CD4-positive, alpha-beta T cell treated with Interleukin-4 for 1 hour (primary cell): ENCODE results near the gene TMEM218.

Experiments used
- DNase-seq, 2 donors: peaks; one replicate each; pipeline ENCODE4 v3.0.0-alpha.2; 2020 to 2022

The TMEM218 gene

DNA sequence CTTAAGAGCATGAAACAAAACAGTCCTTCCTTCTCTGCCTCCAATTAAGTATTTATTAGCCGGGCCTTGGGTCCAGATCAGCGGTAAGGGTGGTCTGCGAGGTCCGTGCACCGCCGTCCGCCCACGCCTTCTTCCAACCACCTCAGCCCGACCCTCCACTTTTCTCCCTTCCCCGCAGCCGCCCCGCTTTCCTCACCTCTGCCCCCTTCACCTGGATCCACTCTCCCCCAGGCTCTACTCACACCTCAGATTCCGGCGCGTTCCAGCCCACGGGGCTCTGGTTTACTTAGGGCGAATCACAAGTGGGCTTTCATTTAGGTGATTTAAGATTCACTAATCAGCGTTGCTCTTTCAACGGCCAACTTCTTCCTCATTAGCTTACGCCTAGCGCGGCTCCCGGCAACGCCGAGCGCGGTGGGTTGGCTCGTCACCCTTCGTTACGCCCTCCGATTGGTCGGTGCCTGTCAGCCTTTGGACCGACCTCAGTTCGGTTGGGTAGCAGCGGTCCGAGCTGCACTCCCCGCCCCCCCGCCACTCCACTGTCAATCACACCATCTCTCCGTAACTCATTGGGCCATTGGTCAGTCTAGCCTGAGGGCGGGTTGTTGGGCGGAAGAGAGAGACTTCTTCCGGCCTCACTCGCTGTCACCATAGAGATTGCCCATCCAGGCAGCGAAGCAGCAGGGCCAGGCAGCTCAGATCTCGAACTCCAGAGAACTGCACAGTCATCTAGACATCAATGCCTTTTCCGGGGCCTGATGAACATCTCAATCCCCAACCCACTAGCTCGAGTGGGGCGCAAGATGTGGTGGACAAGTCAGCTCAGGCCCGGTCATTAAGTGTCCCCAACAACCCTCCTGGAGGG is at the start of gene TMEM218:
Gene TMEM218, minus strand, starts transcription at position 284 of the 865 bp plus-strand sequence. CDS start 9,385 bp downstream, outside the sequence.
- peak; percentile 99 for DNase-seq

DNA sequence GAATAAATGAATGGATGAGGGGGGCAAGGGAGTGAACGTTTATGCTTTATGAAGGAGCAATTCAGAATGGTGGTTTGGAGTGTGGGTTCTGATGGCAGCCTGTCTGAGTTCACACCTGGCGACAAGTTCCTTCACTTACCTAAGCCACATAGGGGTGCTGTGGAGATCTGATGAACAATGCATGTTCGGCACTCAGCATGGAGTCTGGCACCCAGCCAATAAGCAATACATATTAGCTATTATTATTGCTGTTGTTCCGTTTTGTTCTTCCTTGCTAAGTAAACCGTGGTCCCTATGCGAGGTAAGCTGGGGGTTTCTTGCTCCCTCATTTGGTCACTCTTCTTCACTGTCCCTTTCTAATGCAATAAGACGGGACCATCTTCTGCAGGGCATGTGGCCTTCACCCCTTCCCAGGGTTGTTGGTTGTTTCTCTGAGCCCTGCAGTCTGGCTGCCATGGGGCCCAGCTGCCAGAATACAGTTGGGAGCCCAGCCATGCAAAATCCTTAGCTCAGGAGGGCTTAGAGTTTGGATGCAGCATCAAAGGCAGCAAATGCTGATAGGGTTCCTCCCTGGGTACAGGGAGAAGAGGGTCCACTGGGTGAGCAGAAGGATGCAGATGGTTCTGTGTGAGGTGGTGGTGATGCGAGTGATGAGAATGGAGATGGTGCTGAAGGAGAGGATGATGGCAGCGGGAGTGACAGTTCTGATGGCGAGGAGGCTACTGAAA is 46.7 kb upstream of the TMEM218 start:
- DNase-seq, result no peak

DNA sequence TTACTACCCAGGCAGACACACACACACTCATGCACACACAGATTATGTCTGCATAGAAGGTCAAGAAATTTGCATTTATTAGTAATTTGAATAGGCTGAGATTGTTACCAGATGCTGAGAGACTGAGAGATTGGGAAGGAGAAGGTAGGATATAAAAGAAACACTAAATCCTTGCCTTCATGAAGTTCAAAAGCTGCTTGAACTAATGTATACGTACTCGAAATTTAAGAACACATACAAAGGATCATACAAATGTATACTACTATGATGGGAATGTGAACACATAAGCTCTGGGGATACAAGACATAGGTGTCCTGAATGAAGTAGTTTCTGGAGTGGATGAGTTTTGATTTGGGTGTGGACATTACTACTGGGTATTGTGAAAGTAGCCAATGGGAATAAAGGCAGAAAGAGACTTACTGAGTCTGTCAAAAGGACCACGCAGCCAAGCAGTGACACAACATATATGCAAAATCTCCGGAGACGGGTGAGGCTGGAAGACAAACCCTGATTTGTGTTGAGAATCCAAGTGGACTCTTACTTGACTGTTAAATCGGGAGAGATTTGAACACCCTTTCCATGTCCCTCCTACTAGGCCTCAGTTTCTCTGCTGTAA is 45.8 kb upstream of the TMEM218 start:
- no peak for DNase-seq

DNA sequence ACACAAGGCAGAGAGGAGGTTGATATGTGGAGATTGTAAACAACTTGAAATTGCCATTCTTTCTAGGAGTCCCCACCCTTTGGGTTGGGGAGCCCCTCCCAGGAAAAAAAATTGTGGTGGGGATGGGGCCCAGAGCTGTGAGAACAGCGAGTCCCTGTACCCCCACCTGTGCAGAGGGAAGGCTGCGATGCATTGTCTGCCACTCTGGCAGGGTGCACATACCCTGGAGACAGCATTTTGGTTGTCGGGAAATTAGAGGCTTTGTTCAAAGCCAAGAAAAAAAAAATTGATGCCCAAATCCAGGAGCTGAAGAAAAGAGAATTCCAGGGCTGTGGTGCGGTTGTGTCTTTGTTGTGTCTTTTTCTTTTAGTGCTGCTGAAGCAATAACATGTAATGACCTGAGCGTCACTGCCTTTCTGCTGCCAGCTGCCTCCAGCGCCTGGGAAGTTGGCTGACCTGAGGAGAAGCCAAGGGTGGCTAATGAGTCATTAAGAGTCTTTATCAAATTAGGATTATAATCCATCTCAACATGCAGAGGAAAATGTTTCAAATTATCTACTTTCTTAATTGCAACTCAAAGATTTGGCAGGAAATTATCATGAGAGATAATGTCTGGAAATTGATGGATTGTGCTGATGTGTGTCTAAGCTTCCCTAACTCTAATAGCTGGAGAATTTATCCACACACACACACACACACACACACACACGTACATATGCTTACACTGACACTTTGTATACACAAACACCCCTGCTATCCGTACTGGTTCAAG is 45.1 kb upstream of the TMEM218 start:
- no peak for DNase-seq

DNA sequence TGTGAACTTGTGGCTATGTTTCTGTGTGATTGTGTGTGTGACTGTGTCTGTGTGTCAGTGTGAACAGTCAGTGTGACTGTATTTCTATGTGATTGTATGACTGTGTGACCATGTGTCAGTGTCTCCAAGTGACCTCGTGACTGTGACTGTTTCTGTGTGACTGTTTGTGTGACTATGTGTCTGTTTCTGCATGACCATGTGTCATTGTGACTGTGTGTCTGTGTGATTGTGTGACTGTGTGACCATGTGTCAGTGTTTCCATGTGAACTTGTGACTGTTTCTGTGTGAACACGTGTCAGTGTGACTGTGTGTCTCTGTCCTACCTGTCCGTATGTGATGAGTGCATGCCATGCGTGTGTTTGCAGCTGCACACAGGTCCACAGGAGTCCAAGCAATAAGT is 44.3 kb upstream of the TMEM218 start:
- no peak for DNase-seq

DNA sequence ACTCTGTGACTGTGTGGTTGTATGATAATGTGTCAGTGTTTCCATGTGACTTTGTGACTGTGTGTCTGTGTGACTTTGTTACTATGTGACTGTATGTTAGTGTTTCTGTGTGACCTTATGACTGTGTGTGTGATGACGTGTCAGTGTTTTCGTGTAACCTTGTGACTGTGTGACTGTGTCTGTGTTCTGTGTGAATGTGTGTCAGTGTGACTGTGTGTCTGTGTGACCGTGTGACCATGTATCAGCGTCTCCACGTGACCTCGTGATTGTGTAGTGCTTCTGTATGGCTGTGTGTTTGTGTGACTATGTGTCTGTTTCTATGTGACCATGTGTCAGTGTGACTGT is 43.6 kb upstream of the TMEM218 start:
- DNase-seq, result no peak

DNA sequence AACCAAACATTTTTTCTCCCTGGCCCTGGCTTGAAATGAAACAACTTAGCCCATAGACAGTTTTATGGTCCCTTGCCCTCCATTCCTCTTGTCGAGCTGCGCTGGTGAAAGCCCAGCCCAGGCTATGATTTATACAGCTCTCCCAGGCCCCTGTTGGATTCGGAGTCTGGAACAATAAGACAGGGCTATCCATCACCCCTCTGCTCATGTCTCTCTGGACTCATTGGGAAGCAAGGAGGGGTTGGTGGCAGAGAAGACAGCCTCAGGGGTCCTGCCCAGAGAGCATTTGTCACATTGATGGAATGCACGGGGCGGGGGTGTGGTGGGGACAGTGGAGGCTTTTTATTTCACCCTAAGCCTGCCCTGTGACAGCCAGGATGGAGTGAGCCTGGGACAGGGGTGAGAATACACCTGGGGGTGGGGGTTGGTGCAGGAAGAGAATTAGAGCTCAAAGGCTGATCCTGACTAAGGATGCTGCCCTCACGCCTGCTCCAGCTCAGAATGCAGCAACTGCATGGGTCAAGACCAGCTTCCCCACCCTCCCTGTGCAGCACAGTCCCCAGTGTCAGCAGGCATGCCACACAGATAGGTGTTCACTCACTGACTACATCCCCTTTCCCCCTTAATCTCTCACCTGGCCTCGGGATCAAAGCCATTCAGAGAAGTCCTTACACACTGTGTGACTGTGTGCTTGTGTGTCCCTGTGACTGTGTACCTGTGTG is 43.1 kb upstream of the TMEM218 start:
- no peak for DNase-seq

DNA sequence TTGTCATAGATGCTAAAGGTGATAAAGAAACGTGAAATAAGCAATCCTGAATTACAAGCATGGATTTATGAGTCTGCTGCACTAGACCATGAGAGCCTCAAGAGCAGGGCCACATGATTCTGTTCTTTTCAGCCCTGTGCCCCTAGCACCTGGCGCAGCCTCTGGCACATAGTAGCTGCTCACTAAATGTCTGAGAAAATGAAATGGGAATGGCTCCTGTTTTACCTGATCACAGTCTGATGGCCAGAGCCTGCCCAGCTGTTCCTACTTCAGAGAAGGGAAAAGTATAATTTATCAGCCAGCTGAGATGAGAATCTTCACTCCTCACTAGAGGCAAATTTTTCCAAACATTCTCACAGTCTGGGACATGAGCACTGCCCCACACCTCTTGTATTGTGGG is 42.4 kb upstream of the TMEM218 start:
- no peak for DNase-seq

DNA sequence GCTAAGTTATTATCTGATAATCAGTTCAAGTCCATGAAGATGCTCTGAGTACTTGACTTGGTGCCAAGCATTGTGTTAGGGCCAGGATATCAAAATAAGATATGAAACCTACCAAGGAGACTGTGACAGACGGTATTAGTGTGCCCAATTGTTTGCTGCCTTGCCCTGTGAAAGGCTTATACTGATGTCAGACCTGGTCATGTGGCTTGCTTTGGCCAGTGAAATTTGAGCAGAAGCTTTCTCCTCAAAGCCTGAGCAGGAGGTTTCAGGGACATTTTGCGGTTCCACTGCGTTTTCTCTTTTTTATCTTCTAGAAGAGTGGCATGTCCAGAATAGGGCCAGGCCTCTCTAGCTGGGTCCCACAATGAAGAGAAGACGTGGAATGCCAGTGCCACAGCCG is 37.3 kb upstream of the TMEM218 start:
- DNase-seq, result no peak

DNA sequence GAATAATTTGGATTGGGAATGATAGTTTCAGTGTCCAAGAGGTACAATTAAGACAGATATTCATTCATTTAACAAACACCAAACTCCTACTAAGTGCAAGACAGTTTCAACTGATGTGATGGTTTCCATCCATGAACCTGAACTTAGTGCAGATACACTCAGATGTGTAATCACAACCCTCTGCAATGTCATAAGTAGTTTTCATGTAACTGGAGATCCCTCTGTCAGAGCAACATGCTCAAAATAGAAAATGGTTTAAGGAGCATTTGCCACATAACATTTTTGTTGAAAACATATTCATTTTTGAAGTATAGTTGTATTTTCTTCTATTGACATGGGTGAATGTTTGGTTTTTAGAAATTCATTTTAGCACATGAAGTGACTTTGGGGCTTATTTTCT is 36.6 kb upstream of the TMEM218 start:
- DNase-seq, result no peak

DNA sequence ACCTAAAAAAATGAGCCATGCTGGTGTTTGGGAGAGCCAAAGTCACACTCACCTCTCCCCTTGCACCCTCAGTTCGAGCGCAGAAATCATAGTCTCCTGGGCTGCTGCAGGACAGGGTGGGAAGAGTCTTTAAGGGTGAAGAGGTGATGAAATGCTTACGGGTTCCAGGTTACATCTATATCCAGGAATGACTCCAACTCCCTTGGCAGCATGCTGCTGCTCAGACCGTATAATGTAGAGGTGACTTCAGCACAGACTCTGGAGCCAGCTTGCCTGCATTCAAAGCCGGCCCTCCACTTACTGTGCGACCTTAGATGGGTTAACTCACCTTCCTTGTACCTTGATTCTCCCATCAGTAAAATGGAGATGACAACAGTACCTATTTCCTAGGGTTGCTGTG is 35.9 kb upstream of the TMEM218 start:
- DNase-seq, result no peak

DNA sequence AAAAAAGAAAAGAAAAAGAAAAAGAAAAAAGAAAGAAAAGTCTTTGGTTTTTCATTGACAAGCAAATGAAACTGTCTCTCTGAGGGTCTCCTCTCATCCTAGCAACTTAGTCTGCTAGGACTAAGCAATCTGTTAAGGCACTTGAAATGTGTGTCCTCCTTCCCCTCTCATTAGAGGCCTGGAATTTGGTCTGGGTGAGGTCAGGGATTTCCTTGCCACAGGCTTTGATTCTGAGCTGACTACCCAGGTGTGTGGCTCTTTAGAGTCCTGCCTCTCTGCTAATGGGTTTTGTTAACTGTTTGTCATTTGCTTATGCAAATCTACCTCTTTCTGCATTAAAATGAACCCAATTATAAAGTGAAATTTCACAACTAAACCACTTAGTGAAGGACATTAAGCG is 34.8 kb upstream of the TMEM218 start:
- no peak for DNase-seq

DNA sequence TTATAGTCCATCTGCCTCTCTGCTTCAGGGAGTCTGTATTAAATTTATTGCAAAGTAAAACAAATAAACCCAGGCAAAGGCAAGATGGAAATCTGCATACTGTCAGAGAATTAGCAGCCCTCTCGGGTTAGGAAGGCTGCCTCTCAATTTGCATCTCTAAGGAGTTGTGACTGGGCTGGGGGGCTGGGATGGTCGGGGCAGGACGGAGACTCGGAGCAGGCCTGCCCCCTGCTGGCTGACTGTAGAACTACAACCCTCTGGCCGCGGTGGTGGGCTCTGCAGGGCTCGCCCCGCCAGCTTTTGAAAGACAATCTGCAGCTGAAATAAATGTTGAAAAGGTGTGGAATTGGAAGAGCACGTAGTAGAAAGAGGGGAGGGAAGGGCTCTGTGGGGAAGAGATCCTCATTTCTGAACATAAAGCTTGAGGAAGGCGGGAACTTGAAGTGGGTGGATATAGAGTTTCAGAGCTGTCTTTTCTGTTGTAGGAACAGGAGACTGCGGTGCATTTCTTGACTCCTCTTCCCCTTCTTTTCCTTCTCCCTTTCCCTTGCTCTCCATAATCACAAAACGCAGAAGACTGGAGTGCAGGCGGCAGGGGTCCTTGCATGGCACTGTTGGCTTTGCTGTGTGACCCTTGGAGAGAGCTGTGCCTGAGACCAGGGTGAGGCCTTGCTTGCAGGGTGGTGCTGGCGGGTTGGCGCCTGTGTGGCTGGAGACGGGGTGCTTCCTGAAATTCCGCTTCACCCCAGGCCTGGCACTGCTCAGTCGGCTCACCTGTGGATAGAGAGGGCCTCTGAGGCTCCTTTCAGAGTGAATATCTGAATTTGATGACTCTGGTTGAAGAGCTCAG is 30.5 kb upstream of the TMEM218 start:
- DNase-seq, result peak; percentile 44 to 48

DNA sequence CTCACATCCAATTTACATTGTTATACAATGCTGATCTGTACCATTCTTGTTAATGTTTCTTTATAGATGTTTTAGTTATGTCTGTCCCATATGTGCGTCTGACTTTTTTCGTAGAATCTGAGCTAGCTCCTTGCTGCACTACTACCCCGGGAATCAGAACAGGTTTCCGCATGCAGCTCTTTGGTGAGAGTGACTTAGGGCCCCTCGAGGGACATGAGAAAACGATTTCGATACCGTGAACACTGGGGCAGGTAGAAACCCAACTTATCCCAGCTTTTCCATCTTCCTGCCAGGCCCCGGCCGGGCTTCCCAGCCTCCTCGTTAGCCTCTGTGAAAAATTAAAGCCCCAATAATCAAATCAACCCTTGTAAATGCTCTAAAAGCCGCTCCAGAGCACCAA is 29.8 kb upstream of the TMEM218 start:
- no peak for DNase-seq

DNA sequence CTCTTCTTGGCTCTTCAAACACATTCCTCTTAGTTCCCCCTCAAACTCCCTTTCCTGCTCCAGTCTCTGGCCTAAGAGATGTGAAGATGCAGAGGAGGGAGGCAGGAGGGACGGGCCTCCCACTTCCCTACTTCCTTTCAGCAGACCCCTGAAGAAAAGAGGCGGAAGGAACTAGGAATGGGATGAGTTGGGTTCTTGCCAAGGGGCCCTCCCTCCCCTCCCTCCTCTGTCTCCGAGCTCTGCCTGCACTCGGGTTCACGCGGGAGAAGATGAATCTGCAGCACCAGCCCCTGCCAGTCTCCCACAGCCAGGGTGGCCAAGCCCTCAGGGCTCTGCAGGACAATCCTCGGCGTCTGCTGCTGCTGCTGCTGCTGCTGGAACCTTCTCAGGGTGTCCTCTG is 28.8 kb upstream of the TMEM218 start:
- DNase-seq, result no peak

DNA sequence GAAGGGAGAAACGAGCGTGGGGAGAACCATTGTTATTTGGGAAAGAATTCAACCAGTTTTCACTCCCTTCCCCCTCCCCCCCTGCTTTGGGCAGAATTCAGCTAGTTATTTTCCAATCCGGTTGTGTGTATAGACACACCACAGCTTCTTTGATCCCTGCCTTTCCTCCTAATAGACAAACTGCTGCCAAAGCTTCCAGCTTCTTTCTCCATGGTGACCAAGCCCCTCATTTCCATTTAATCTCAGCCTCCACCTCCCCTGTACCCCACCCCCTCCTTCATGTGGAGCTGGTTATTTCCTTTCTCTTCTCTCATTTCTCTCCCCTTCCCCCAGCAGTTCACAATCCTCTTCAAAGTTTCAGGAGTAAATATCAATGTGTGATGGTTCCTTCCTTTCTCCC is 28.4 kb upstream of the TMEM218 start:
- no peak for DNase-seq

DNA sequence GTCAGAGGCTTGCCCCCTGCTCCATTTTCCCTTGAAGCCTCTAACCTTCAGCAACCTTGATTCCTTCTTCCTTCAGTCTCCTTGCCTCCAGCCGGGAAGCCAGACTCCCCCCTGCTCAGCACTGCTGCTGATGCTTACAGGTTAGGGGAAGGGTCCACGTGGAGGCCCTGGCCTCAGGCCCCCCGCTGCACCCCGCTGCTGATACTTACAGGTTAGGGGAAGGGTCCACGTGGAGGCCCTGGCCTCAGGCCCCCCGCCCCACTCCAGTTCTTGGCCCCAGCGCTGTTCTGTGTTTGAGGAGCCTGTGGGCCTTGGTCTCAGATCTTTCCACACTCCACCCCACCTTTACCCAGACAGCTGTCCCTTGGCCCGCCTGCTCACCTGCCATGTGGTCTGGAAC is 27.5 kb upstream of the TMEM218 start:
- no peak for DNase-seq

DNA sequence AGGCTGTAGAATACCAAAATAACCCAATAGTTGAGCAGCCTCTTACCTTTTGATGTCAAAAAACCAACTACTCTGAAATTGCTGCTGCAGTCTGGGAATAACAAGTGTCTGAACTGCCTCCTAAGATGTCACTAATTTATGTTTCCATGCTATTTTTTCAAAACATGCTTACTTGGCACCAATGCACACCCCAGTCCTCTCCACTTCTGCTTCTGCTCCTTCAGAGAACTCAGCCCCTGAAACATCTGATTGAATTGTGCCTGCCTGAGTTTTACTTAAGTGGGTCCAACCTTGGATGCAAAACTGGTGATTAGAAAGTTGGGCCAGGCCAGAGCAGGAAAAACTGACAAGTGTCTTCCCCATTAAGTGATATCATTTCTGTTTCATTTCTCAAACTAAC is 24.6 kb upstream of the TMEM218 start:
- no peak for DNase-seq

DNA sequence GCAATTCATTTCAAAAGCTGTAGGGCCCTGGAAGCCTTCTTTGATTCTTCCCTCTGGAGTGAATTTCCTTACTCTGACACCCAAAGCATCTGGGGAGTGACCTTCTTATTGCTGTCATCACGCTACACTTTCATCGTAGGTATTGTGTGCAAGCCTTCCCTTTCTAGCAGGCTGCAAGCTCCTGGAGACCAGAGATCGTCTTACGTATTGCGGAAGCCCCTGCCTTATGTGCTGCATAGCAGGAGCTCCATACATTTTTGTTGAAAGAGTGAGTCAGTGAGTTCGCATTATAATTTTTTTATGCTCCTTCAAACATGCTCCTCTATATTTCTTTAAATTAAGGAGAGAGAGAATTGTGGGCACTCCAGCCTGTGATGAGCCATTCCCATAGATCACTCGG is 21.2 kb upstream of the TMEM218 start:
- DNase-seq, result no peak

DNA sequence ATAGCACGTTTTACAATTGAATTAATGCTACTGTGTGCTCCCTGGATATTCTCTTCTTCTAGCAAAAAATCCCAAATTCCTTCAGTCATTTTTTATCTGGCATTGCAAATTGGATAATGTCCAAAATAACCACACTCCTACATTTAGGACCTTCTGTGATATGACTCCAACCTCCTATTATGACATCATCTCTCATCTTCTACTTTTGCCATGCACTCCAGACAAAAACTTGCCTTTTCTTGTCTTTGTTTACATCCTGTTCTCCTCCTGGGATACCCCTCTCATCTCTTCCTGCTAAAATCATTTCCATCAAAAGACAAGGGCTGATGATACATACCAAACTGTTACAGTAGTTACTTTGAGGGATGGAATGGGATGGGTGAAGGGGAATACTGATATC is 20.6 kb upstream of the TMEM218 start:
- DNase-seq, result no peak

DNA sequence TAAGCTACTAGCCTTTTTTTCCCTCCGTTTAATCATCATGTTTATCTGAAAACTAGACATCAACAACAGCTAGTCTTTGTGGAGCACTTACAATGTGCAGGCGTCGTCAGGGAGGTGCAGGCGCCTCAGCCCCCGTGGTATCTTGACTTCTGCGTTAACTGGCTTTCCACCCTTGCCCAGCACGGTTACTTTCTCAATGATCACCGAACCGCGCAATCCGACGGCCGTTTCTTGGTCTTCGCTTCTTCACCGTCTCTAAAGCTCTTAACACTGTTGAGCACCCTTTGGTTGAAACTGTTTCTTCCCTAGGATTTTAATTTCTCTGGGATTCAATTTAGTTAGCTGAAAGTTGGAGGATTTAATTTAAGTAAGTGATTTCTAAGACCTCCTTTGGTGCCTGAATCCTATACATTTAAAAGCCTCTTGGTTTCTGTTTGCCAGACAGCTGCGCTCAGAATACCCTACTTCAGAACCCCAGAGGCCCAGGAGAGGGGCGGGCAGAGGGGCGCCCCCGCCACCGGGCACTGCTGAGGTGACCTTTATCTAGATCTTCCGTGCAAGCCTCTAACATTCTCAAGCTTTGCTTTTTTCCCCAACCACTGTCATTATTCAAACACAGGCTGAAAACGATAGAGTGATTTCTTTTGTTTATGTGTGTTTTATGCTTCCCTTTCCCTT is 18.0 kb upstream of the TMEM218 start:
- no peak for DNase-seq
